Panc1 (cell line): ENCODE results near the gene SEC63.

Source experiments
- CTCF ChIP-seq: fragments of 450-650 bp; IDR thresholded peaks from 2 replicates; pipeline ENCODE4 v1.5.1; 2017; ENCODE audit warnings: mild to moderate bottlenecking
- POLR2AphosphoS5 ChIP-seq: IDR thresholded peaks from 2 replicates; pipeline ENCODE4 v1.6.1; 2012; ENCODE audit warnings: mild to moderate bottlenecking, low read depth, low read length, moderate library complexity

GRCh38 chr6:107832151-107833056, 125.6 kb downstream of the SEC63 start:
- TF ChIP-seq POLR2AphosphoS5 (no peak), CTCF (no peak)
